HEK293 (cell line): ENCODE measurements around the gene PIK3C2B.

Source experiments
- BCL11A ChIP-seq: fragments of 450-650 bp; formaldehyde crosslinking; IDR thresholded peaks from 2 replicates; pipeline ENCODE4 v1.5.1; 2016; ENCODE audit warnings: low read depth, missing biosample characterization, missing genetic modification characterization
- KLF16 ChIP-seq: fragments of 450-650 bp; formaldehyde crosslinking; IDR thresholded peaks from 2 replicates; pipeline ENCODE4 v1.5.1; 2017; ENCODE audit warnings: missing biosample characterization, missing genetic modification characterization
- ZBTB20 ChIP-seq: fragments of 450-650 bp; formaldehyde crosslinking; IDR thresholded peaks from 2 replicates; pipeline ENCODE4 v1.5.1; 2016; ENCODE audit warnings: missing biosample characterization, missing genetic modification characterization
- ZBTB21 ChIP-seq: fragments of 450-650 bp; formaldehyde crosslinking; IDR thresholded peaks from 2 replicates; pipeline ENCODE4 v1.5.1; 2017; ENCODE audit warnings: missing biosample characterization, missing genetic modification characterization
- ZNF324 ChIP-seq: fragments of 450-650 bp; formaldehyde crosslinking; IDR thresholded peaks from 2 replicates; pipeline ENCODE4 v1.5.1; 2016; ENCODE audit warnings: missing biosample characterization, missing genetic modification characterization
- ZNF416 ChIP-seq: fragments of 450-650 bp; formaldehyde crosslinking; IDR thresholded peaks from 2 replicates; pipeline ENCODE4 v1.5.1; 2016; ENCODE audit warnings: missing biosample characterization, missing genetic modification characterization
- ZNF776 ChIP-seq: fragments of 450-650 bp; formaldehyde crosslinking; IDR thresholded peaks from 2 replicates; pipeline ENCODE4 v1.5.0; 2017; ENCODE audit warnings: missing biosample characterization, missing genetic modification characterization, borderline replicate concordance
- TF ChIP-seq, protein P1 (sequence below): fragments of 450-650 bp; formaldehyde crosslinking; IDR thresholded peaks from 2 replicates; pipeline ENCODE4 v1.5.1; 2016; ENCODE audit warnings: missing biosample characterization, missing genetic modification characterization
- TF ChIP-seq, protein P2 (sequence below): fragments of 450-650 bp; formaldehyde crosslinking; IDR thresholded peaks from 2 replicates; pipeline ENCODE4 v1.5.1; 2016; ENCODE audit warnings: missing biosample characterization, missing genetic modification characterization
- TF ChIP-seq, protein P3 (sequence below): fragments of 450-650 bp; IDR thresholded peaks from 2 replicates; pipeline ENCODE4 v1.5.1; 2018; ENCODE audit warnings: missing biosample characterization, missing genetic modification characterization

DNA sequence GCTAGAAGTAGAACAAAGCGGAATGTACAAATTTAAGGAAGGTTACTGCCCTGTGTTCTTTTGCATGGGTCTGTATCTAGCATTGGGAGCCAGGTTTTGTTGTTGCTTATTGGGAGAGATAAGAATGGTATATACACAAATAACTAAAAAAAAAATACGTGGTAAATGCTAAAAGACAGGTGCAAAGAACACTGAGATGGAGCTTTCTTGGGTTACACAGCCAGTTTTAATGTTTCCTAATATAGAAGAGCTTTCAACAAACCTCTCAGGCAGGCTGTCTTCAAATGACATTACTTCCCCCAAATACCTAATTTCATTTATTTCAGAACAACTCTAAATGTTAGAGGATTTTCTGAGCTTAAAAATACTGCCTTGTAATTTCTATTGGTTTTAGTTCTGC lies 20.2 kb upstream of the PIK3C2B start:
- TF ChIP-seq ZNF324 (tag by site-specific recombination): no peak
- no peak for TF ChIP-seq ZBTB21 (tag by site-specific recombination)
- TF ChIP-seq, protein P1, sequence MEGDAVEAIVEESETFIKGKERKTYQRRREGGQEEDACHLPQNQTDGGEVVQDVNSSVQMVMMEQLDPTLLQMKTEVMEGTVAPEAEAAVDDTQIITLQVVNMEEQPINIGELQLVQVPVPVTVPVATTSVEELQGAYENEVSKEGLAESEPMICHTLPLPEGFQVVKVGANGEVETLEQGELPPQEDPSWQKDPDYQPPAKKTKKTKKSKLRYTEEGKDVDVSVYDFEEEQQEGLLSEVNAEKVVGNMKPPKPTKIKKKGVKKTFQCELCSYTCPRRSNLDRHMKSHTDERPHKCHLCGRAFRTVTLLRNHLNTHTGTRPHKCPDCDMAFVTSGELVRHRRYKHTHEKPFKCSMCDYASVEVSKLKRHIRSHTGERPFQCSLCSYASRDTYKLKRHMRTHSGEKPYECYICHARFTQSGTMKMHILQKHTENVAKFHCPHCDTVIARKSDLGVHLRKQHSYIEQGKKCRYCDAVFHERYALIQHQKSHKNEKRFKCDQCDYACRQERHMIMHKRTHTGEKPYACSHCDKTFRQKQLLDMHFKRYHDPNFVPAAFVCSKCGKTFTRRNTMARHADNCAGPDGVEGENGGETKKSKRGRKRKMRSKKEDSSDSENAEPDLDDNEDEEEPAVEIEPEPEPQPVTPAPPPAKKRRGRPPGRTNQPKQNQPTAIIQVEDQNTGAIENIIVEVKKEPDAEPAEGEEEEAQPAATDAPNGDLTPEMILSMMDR: no peak
- TF ChIP-seq, protein P2, sequence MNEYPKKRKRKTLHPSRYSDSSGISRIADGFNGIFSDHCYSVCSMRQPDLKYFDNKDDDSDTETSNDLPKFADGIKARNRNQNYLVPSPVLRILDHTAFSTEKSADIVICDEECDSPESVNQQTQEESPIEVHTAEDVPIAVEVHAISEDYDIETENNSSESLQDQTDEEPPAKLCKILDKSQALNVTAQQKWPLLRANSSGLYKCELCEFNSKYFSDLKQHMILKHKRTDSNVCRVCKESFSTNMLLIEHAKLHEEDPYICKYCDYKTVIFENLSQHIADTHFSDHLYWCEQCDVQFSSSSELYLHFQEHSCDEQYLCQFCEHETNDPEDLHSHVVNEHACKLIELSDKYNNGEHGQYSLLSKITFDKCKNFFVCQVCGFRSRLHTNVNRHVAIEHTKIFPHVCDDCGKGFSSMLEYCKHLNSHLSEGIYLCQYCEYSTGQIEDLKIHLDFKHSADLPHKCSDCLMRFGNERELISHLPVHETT (tag by site-specific recombination): no peak
- TF ChIP-seq ZNF776 (tag by site-specific recombination): no peak
- TF ChIP-seq ZBTB20 (tag by site-specific recombination): no peak
- TF ChIP-seq ZNF416 (tag by site-specific recombination): no peak
- TF ChIP-seq KLF16: no peak
- no peak for TF ChIP-seq BCL11A (tag by site-specific recombination)
- TF ChIP-seq, protein P3, sequence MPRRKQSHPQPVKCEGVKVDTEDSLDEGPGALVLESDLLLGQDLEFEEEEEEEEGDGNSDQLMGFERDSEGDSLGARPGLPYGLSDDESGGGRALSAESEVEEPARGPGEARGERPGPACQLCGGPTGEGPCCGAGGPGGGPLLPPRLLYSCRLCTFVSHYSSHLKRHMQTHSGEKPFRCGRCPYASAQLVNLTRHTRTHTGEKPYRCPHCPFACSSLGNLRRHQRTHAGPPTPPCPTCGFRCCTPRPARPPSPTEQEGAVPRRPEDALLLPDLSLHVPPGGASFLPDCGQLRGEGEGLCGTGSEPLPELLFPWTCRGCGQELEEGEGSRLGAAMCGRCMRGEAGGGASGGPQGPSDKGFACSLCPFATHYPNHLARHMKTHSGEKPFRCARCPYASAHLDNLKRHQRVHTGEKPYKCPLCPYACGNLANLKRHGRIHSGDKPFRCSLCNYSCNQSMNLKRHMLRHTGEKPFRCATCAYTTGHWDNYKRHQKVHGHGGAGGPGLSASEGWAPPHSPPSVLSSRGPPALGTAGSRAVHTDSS (tag by site-specific recombination): no peak
